Upper lobe of left lung (tissue), 4 donors: ENCODE data around the gene UGT3A2.

Source experiments
- POLR2A ChIP-seq, 4 donors: fragments of 450-650 bp; IDR thresholded peaks; one replicate each; pipeline ENCODE4 v1.5.1; 2016 to 2017; ENCODE audit warnings: antibody characterized with exemption in 4 of 4, mild to moderate bottlenecking in 2 of 4
- POLR2AphosphoS5 ChIP-seq, 2 donors: sonication (generic); formaldehyde crosslinking; IDR thresholded peaks; one replicate each; pipeline ENCODE4 v1.5.1; 2017; ENCODE audit warnings: antibody characterized with exemption in 2 of 2
- TF ChIP-seq, protein P1 (sequence below), 6 experiments: fragments of 450-650 bp in 4 of 6; fragments of 200-600 bp in 2 of 6; sonication (generic) in 2 of 6; IDR thresholded peaks; one replicate each; pipeline ENCODE4 v1.5.1; 2016 to 2019; ENCODE audit warnings: antibody characterized with exemption in 6 of 6

DNA sequence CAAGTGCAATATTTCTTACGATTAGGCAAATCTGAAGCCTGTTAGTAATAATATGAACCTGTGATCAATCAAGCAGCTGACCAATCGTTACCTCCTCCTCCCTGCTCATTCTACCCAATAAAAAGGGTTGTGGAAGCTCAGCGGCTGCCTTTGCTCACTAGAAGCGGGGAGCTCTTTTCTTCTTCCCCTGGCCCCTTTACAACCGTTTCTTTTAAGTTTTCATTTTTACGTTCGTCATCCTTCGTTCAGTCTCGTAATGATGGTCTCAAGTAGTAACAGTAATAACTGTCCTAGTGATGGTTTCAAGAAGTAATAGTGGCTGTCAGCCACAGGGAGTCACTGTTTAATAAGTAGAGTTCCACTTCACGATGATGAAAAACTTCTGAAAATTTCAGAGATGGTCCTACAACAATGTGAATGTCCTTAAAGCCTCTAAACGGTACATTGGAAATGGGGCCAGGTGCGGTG is 6.2 kb downstream of the UGT3A2 start:
- TF ChIP-seq, protein P1, sequence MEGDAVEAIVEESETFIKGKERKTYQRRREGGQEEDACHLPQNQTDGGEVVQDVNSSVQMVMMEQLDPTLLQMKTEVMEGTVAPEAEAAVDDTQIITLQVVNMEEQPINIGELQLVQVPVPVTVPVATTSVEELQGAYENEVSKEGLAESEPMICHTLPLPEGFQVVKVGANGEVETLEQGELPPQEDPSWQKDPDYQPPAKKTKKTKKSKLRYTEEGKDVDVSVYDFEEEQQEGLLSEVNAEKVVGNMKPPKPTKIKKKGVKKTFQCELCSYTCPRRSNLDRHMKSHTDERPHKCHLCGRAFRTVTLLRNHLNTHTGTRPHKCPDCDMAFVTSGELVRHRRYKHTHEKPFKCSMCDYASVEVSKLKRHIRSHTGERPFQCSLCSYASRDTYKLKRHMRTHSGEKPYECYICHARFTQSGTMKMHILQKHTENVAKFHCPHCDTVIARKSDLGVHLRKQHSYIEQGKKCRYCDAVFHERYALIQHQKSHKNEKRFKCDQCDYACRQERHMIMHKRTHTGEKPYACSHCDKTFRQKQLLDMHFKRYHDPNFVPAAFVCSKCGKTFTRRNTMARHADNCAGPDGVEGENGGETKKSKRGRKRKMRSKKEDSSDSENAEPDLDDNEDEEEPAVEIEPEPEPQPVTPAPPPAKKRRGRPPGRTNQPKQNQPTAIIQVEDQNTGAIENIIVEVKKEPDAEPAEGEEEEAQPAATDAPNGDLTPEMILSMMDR (IDR thresholded peaks at IDR 0.05): no peak
- no peak for TF ChIP-seq POLR2AphosphoS5 (IDR thresholded peaks at IDR 0.05)
- TF ChIP-seq POLR2A (IDR thresholded peaks at IDR 0.05): no peak
